Measurements from ENCODE around the gene UBE2D3. TPM values are rescaled to one million over a fixed set of nuclear protein-coding genes. Genes with fewer than 3 reads are reported as not detected.
A peak's percentile ranks its signal among the peaks of the same experiment; 100 is the strongest.
"Not testable (repeated sequence)": the region's sequence is repeated elsewhere in the genome, so short reads cannot be mapped to it uniquely, and the experiment has no call there.

The UBE2D3 gene
- polyA plus RNA-seq, 1 experiment = 534 TPM

GRCh38 chr4:102823464-102823863 is 3.9 kb downstream of the UBE2D3 start:
- Histone ChIP-seq H3K9me3 (ENCODE audit: control insufficient read depth, insufficient read depth, low read length) (no peaks in the 10 kb centered on the region; the same call in 1 of the 2 replicates), H3K4me3 (ENCODE audit: low read depth, low read length) (peak overlapping the region; percentile 92), H3K27ac (ENCODE audit: low read depth, low read length) (no peak overlapping the region), H3K27me3 (ENCODE audit: control insufficient read depth, insufficient read depth, low read length) (no peaks in the 10 kb centered on the region)
- CTCF ChIA-PET = interaction anchor here (1.6 to 3.4 kb wide), 3 partner anchors 203 to 277 kb away, joined by 3 to 10 read pairs (median 9); partner anchors contain the start of gene BDH2
- no peak for DNase-seq (ENCODE audit: low read depth, low spot score)
- POLR2A ChIA-PET = interaction anchor here (0.8 to 1.8 kb wide), 3 partner anchors 18 to 34 kb away, joined by 3 to 5 read pairs (median 3); no protein-coding TSS in a partner anchor
- TF ChIP-seq CTCF (IDR thresholded peaks at IDR 0.05; ENCODE audit: low read depth, low read length) = no peak

- POLR2A ChIA-PET = no interaction called here
- Histone ChIP-seq H3K27ac (ENCODE audit: low read depth, low read length) (no peak overlapping the region), H3K9me3 (ENCODE audit: control insufficient read depth, insufficient read depth, low read length) (no peaks in the 10 kb centered on the region), H3K4me3 (ENCODE audit: low read depth, low read length) (no peak overlapping the region), H3K27me3 (ENCODE audit: control insufficient read depth, insufficient read depth, low read length) (no peaks in the 10 kb centered on the region)
- CTCF ChIA-PET = interaction anchor here (0.5 kb wide), 1 partner anchor 12 kb away, joined by 3 read pairs; no protein-coding TSS in a partner anchor
- no peak for DNase-seq (ENCODE audit: low read depth, low spot score)
- TF ChIP-seq CTCF (IDR thresholded peaks at IDR 0.05; ENCODE audit: low read depth, low read length) = no peak
Measured at GRCh38 chr4:102819588-102820365, 7.6 kb downstream of the UBE2D3 start.

DNA sequence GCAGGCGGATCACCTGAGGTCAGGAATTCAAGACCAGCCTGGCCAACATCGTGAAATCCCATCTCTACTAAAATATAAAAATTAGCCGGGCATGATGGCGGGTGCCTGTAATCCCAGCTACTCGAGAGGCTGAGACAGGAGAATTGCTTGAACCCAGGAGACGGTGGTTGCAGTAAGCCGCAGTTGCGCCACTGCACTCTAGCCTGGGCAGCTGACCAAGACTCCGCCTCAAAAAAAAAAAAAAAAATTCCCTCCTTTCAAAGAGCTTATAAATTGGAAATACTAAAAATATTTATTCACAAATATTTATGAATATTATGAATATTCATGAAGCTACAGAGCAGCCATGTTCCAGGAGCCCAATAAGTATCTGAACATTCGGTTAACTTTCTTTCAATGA is 8.3 kb downstream of the UBE2D3 start:
- H3K27me3 ChIP-seq (ENCODE audit: control insufficient read depth, insufficient read depth, low read length); CTCF ChIA-PET; H3K4me3 ChIP-seq (ENCODE audit: low read depth, low read length); H3K27ac ChIP-seq (ENCODE audit: low read depth, low read length); H3K9me3 ChIP-seq (ENCODE audit: control insufficient read depth, insufficient read depth, low read length); DNase-seq (ENCODE audit: low read depth, low spot score): not testable (repeated sequence)
- POLR2A ChIA-PET = interaction anchor here (1.1 kb wide), 1 partner anchor 50 kb away, joined by 3 read pairs; the partner anchor contains the start of gene CISD2

GRCh38 chr4:102817613-102818268 is 9.6 kb downstream of the UBE2D3 start:
- no peaks in the 10 kb centered on the region for H3K9me3 ChIP-seq (ENCODE audit: control insufficient read depth, insufficient read depth, low read length)
- POLR2A ChIA-PET = interaction anchor here (3.5 kb wide), 1 partner anchor 10 kb away, joined by 29 read pairs; the partner anchor contains the start of gene UBE2D3
- H3K27me3 ChIP-seq (ENCODE audit: control insufficient read depth, insufficient read depth, low read length) = no peaks in the 10 kb centered on the region
- no peak for TF ChIP-seq CTCF (IDR thresholded peaks at IDR 0.05; ENCODE audit: low read depth, low read length)
- H3K4me3 ChIP-seq (ENCODE audit: low read depth, low read length) = no peak overlapping the region
- no peak for DNase-seq (ENCODE audit: low read depth, low spot score)
- CTCF ChIA-PET = interaction anchor here (0.9 to 2.0 kb wide), 2 partner anchors 197 to 214 kb away, joined by 3 to 6 read pairs; no protein-coding TSS in a partner anchor
- no peak overlapping the region for H3K27ac ChIP-seq (ENCODE audit: low read depth, low read length)

GRCh38 chr4:102817021-102817605 is 10.2 kb downstream of the UBE2D3 start:
- no peak overlapping the region for H3K4me3 ChIP-seq (ENCODE audit: low read depth, low read length)
- TF ChIP-seq CTCF (IDR thresholded peaks at IDR 0.05; ENCODE audit: low read depth, low read length) = no peak
- no peaks in the 10 kb centered on the region for H3K9me3 ChIP-seq (ENCODE audit: control insufficient read depth, insufficient read depth, low read length)
- no peak for DNase-seq (ENCODE audit: low read depth, low spot score)
- no peaks in the 10 kb centered on the region for H3K27me3 ChIP-seq (ENCODE audit: control insufficient read depth, insufficient read depth, low read length)
- no peak overlapping the region for H3K27ac ChIP-seq (ENCODE audit: low read depth, low read length)
- ChIA-PET CTCF (interaction anchor here (0.9 to 2.0 kb wide), 3 partner anchors 196 to 274 kb away, joined by 3 to 7 read pairs (median 6); no protein-coding TSS in a partner anchor), POLR2A (interaction anchor here (1.2 to 3.5 kb wide), 2 partner anchors 8 to 11 kb away, joined by 7 to 29 read pairs; partner anchors contain the start of gene UBE2D3)

Measured in AG04450 (cell line).